Astrocyte of the hippocampus (primary cell): ENCODE results near the gene RPTOR.

Experiments used
- DNase-seq: peaks from one replicate; pipeline ENCODE4 v3.0.0; 2011; ENCODE audit warnings: low read depth, low spot score

RPTOR gene

GRCh38 chr17:80925688-80926335 is 381.2 kb downstream of the RPTOR start:
- no peak for DNase-seq

DNA sequence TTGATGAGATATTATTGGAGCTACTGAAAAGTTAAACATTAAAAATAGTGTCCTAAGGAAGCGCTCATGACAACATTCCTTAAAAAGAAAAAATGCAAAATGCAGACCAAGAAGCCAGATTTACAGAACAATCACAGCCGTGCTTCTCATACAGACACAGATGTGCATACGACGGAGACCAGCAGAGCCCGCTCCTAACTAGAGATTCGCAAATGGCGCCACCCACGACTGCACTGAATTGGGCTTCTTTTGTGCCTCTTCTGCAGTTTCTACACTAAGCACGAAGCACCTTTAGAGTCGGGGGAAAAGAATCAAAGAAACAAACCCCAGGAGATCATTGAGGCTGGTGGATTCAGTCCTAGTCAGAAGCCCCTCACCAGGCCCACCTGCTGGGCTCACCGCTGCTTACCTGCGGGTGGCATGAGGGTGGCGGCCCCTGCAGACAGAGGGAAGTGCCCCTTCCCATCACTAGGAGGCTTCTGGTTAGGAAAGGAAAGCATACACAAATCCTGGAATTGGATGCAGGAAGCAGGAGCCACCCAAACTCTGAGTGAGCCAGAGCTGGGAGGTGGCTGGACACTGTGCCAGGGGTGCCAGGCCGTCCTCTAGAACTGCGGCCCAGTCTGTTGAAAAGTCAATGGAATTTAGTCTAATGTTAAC is 382.1 kb downstream of the RPTOR start:
- DNase-seq = no peak

DNA sequence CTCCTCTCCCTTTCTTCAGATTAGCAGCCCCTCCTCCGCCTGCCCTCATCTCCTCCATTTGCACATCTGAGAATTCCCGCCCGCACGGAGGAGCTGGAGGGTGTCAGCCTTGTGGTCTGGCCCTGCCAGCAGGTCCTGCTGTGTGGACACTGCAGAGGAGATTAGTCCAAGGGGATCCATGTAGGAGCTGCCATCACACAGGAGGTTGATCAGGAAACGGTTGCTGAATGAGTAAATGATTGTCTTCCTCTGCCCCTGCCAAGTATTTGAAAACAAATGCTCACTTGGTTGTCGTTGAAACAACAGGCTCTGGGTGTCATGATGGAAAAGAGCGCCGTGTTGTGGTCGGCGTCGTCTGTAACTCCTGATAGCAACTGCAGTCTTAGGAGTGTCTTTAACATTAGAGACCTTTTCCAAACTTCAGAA is 383.2 kb downstream of the RPTOR start:
- DNase-seq = peak; percentile 42

- no peak for DNase-seq
Measured at GRCh38 chr17:80929449-80929848, 384.8 kb downstream of the RPTOR start.

GRCh38 chr17:80930335-80931279 is 386.0 kb downstream of the RPTOR start:
- DNase-seq = no peak

- DNase-seq = peak; percentile 93
Measured at GRCh38 chr17:80931421-80932265, 387.0 kb downstream of the RPTOR start.

DNA sequence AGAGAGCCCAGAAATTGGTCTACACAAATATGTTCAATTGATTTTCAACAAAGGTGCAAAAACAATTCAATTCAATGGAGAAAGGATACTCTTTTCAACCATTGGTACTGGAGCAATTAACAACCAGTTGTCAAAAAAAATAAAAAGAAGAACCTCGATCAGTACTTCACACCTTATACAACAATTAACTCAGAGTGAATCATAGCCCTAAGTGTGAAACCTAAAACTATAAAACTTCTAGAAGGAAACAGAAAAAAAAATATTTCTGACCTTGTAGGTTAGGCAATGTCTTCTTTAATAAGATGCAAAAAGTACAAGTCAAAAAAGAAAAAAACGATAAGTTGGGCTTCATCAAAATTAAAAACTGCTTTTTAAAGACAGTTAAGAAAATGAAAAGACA is 390.9 kb downstream of the RPTOR start:
- no peak for DNase-seq

DNA sequence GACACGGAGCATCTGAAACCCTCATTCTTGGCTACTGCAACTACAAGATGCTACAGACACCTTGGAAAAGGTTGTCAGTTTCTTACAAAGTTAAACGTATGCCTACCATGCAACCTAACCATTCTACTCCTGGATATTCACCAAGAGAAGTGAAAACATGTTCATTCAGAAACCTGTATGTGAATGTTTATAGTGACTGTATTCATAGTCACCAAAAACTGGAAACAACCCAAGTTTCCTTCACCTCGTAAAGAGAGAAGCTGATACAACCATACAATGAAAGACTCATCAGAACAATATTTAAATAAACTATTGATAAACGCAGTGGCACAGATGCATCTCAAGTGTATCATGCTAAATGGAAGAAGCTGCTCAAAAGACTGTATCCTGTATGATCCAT is 391.6 kb downstream of the RPTOR start:
- DNase-seq = no peak

- DNase-seq = no peak
Measured at GRCh38 chr17:80936723-80937122, 392.1 kb downstream of the RPTOR start.

DNA sequence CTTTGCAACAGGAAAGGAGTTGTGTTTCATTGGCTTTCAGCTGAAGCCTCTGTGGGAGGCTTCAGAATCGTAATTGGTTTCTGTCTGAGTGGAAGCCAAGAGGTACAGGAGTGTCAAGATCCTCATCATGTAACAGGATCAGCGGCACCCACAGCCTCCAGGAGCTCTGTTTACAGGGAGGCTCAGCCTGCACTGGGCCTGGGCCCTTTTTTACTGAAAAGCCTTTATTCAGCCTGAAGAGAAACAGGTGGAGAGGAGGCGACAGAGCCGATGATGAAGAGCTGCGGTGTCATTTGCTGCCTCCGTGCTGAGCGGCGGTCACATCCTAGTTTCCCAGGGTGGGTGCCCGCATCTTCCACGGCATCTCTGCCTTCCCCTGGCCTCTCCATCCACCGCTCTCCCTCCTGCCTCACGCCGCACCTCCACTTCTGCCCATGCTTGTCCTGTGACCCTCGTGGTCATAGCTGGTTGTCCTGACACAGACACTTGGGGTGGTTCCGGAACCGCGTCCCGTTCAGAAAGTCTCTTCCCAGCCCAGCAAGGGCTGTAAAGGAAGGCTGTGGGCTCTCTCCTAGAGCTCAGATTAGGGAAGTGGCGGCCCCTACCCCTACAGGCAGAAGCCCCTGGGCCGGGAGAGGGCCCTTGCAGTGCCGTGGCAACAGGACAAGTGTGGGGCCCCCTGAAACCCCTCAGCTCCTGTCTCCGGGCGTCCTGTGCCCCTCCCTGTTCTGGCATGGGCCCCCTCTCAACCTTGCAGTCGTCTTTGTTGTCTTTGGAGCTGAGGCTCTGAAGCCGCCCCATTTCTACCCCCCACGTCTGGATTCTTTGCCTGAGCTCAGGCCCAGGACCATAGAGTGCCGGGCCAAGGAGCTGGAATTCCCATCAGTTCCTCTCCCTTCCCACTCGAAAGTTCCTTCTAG is 393.1 kb downstream of the RPTOR start:
- DNase-seq = peak; percentile 49

DNA sequence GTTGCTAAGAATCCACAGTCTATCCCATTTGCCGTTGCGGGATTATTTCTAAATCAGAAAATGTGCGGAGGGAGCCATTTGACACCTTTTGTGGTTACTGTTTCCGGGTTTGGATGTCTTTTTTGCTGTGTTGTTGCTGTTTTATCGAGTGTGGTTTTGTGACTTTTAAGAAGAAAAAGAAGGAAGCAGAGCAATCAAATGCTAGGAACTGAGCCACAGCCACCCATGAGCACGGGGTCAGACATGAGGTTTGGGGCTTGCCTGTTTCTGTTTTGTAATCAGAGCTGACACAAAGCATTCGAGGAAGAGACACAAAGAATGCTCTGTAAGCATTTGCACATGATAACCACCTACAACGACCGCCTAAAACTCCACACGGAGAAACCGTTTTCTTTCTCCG is 393.9 kb downstream of the RPTOR start:
- peak; percentile 32 for DNase-seq

DNA sequence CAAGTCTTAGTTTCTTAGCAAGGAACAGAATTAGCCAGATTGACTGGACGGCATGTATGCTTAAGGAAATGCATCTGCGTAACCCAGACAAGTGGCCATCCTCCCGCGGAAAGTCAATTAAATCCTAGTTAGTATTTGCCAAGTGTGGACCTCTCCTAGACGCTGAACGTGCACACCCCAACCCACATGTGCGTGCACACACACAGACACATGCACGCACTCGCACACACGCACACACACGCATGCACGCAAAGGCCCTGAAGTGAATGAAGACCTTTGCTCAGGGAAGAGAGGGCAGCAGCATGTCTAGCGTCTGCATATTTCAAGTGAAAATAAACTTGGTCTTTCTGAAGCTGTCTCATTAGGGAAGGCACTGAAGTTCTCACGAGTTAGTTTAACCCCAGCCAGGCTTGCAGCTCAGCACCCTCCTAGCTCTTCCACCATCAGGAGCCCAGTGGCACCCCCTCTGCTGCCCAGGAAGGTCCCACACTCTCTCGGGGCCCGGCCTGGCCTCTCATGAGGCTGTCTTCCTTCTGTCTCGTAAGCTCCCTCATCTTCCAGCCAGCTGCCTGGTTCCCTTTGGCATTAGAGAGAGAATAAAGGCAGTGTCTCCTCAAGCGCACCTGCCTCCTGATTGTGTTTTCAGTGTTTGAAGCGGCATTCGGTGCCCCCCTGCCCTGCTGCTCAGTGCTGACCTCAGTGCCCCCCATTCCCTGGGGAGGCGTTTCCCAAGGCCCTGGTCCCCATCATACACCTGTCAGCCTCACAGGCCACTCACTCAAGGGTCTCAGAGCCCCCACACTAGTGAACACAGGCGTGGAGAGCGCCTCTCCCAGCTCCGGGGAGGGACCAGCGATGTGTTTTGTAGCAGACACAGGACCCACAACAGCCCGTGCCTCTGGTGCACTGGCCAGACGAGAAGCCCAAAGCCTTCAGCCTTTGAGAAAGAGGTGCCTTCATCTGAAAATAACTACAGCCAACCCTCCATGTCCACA is 394.8 kb downstream of the RPTOR start:
- no peak for DNase-seq

DNA sequence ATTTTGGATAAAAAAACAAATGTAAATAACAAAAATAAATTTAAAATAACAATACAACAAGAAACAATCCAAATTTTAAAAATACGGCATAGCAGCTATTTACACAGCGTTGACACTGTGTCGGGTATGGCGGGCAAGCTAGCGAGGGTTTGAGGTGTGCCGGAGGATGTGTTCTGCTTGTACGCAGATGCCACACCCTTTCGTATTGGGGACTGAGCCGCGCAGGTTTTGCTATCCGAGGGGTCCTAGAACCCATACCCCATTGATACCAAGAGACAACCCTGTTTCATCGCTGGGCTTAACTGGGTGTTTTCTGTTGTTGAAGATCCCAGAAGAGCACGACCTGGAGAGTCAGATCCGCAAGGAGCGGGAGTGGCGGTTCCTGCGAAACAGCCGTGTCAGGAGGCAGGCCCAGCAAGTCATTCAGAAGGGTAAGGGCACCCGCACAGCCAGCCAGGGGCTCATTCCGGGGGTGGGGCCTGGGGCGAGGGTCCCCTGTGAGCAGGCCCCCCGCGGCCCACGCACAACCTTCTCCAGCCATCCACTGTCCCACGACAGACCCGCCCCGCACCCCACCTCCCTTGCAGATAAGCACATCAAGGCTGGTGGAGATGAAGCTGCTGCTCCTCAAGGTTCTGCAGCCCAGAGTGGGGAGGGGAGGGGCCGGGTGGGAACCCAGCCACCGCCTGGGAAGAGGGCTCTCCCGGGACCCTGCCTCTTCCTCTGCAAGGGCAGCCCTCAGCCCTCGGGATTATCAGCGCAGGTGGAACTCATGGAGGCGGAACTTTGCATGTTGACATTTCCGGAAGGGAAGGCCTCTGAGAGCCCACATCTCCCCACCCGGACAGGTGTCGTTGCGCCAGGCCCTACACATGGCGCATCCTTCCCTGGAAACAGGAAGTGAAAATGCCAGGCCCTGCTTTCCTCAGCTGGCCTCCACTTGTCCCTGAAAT is 395.8 kb downstream of the RPTOR start:
- DNase-seq = no peak

DNA sequence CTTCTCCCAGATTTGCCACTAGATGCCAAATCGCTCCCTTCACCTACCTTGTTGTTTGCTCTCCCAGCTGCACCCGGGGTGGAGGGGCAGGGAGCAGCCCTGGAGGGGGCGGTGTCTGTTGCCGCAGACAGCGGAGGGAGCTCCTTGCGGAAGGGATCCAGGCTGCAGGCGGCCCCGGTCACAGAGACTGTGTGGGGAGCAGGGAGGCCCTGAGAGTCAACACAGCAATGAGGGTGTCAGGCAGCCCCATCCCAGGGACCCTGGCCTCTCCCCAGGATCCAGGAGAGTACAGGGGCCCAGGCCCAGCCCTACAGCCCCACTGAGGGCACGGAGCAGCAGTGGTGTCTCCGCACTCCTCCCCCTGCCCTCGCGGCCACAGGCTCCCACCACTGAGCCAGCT is 396.5 kb downstream of the RPTOR start:
- DNase-seq = no peak

- peak; percentile 79 for DNase-seq
Measured at GRCh38 chr17:80941743-80942422, 397.2 kb downstream of the RPTOR start.

DNA sequence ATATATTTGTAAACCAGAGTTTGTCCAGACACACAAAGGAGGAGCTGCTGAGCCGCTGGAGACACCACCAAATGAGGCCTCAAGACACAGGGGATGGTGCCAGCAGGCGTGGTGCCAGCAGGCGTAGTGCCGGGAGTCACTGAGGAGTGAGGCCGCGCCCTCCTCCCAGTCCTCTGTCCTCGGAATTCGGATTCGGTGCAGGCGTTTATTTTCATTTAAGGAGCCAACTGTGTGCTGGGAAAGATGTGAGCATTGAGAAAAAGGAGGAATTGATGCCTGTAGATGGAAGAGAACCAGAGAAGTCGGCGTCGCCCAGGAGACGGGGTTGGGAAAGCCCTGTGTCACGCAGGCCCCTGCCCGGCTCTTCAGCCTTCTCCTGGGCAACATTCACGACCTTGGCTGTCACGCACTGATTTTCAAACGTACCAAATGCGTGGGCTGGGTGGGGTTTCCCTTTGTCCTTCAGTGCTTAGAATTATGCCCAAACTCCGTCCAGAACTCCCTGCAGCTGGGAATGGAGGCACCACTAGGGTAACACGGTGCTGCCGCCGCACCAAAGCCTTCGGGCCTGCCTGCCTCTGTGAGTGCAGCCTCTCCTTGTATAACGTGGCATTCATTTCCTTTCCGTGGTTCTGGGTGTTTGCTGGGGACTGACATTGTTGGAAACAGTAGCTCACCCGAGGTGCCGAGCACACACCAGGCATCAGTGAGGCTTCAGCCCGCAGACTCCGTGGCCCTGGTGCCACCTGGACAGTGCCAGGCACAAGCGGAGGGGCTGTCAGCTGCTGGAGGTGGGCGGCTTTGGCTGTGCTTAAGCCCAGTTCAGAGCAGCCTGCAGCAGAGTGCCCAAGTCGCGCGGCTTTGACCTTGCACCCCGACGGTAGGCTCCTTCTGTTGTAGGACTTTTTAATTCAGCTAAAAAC is 398.0 kb downstream of the RPTOR start:
- peak; percentile 90 for DNase-seq
